Measurements from ENCODE around the gene MLLT10. TPM values are rescaled to one million over a fixed set of nuclear protein-coding genes. Genes with fewer than 3 reads are reported as not detected.
"Not testable (repeated sequence)": the region's sequence is repeated elsewhere in the genome, so short reads cannot be mapped to it uniquely, and the experiment has no call there.

The MLLT10 gene
- total RNA-seq, 1 donor from 2014 or later = 20.4 TPM

DNA sequence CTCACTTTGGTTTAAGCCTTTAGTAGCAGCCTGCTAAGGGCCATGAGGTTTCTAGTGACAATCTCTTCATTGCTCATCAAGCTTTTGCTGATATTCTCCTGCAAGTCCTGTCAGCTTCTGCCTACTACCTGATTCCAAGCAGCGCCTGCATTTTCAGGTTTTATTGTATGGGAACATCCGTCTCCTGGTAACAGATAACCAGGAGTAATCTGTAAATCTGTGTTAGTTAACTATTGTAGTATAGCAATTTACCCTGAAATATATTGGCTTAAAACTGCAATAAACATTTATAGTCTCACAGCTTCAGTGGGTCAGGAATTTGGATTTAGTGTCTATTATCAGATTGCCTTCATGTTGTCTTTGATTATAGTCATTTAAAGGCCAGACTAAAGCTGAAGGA is 94.0 kb downstream of the MLLT10 start:
- DNase-seq (ENCODE audit: low read depth) = no peak

DNA sequence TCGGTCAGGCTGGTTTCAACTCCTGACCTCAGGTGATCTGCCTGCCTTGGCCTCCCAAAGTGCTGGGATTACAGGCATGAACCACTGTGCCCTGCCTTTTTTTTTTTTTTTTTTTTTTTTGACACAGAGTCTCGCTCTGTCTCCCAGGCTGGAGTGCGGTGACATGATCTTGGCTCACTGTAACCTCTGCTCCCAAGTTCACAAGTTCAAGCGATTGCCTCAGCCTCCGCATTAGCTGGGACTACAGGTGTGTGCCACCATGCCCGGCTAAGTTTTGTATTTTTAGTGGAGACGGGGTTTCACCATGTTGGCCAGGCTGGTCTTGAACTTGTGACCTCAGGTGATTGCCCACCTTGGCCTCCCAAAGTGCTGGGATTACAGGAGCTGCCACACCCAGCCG is 94.6 kb downstream of the MLLT10 start:
- not testable (repeated sequence) for DNase-seq (ENCODE audit: low read depth)

DNA sequence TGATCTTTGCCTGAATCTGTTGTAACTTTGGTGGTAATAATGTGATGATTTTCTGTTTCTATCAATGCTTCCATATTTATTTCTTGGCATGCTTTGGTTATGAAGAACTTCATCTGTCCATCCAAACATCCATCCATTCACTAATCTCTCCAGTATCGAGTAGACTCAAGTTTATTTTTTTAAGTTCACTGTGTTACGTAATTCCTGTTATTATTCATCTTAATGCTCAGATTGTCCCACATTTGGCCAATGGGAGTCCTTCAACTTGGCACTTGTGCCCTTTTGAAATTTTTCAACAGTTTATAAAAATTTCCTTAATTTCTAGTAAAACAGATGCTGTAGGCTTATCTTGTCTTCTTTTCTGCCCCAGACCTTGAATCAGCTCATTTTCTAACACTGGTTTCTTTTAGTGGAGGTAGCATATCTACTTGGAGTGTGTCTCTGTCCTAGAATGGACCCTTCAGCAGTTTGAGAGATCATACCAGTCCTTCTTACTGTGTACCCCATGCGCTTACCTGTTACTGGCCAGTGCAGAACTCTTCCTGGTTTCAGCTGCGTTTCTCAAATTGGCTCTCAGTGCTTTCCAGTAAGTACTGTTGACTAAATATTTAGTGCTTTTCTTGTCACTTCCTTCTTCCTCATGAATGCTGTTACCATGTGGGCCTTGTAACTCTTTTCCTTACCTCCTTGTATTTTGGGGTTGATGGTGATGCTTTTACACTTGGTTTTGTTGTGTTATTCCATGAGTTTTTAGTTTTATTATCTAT is 100.8 kb downstream of the MLLT10 start:
- no peak for DNase-seq (ENCODE audit: low read depth)

DNA sequence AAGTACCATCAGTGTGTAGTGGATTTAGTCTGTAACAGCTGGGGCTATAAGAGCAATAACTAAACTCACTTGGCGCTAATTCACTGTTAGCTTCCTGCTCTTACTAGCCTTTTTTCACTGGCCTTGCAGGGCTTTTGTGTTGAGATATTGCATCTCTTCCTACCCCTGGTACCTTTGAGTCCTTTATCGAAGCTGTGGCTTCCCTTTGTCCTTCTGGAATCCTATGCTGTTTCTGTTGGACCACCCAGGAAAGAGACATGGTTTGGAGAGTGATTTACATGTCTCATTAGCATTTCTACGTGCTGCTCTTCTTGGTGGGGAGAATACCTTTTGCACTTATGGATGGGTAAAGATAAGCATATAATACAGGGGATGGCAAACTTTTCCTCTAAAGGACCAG is 103.8 kb downstream of the MLLT10 start:
- no peak for DNase-seq (ENCODE audit: low read depth)

DNA sequence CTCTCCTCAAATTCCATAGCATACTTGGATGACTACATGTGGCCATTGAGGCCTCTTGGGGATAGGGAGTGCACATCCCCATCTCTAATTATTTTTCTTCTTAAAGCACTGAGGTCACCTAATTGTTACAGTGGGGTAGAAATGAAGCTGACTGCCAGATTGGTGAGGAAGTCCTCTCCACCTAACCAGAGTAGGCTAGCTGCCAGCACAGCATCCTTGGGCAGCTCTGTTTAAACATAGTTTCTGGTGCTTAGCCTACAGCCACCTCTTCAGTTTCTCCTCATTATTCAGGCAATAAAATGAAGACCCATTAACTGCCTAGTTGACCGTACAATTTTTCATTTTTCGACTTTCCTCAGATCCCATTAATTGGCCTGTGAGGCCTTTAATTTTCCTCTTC is 104.6 kb downstream of the MLLT10 start:
- no peak for DNase-seq (ENCODE audit: low read depth)

DNA sequence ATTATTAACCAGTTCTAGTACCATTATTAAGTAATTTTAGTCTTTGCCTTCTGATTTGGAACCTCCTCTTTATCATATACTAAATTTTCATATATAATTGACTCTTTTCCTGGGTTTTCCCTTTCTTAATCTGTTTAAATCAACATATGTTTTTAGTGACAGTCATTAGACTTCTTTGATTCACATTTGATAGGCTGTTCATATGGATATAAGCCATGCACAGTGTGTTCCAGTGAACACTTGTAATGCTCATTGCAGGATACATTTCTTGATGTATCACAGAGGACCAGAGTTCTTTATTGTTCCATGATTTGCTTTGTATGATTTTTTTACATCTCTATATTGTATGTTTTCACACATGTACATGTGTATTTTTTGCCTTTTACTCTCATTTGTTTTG is 114.0 kb downstream of the MLLT10 start:
- DNase-seq (ENCODE audit: low read depth) = no peak

DNA sequence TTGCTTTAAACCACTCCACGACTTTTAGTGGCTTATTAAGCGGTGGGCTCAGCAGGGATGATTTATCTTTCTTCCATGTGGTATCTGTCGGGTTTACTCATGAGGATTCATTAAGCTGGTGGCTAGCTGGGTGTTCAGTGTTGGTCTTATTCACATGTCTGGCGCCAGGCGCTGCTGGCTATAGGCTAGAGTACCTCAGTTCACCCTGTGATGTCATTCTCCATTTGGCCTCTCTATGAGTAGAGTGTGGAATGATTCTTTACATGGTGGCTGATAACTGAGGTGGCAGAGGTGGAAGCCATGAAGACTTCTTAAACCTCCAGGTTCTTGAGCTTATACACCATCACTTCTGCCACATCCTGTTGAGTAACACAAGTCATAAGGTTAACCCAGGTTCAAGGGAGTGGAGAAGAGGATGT is 115.4 kb downstream of the MLLT10 start:
- no peak for DNase-seq (ENCODE audit: low read depth)

DNA sequence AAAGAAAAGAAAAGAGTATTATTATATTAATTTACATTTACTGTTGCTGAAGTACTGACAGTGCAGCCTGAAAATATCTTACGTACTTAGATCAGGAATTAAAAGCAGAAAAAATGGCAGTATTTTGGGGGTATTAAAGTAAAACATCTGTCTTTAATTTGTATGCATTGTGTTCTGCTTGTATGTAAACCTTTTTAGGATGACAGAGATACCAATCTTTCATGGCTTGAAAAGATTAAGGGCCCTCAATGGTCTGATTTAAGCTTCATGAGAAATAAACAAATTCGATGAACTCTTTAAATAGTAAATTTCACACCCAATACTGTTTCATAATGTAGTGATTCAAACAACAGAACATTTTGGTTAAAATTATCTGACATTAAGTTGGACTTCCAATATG is 116.3 kb downstream of the MLLT10 start:
- DNase-seq (ENCODE audit: low read depth) = no peak

DNA sequence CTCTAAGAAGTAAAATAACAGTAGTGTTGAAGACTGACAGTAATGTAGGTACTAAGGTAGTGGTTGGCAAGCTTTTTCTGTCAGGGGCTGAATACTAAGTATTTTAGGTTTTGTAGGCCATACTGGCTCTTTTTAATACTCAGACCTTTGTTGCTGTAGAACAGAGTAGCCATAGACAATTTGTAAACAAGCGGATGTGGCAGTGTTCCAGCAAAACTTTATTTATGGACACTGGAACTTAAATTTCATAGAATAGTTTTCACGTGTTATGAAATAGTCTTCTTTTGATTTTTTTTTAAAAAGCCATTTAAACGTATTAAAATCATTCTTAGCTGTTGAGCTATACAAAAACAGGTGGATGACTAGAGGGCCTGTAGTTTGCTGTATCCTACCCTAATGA is 121.2 kb downstream of the MLLT10 start:
- DNase-seq (ENCODE audit: low read depth) = no peak

DNA sequence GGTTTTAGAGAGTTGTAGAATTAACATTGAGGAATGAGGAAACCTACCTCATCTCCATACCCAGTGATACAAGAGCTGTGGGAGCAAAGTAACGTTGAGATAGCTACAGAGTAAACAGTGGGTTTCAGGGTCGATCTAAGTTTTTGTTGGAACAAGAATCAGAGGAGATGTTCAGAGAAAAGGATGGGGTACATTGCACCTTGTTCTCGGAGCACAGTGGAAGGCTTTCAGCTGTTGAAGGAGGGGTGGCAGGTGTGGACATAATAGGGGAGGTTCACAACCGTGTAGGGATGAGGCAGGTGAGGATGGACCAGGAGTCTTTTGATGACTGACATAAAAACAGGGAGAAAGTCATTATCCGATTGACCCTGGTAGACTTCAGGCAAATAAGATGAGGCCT is 121.7 kb downstream of the MLLT10 start:
- DNase-seq (ENCODE audit: low read depth) = no peak

DNA sequence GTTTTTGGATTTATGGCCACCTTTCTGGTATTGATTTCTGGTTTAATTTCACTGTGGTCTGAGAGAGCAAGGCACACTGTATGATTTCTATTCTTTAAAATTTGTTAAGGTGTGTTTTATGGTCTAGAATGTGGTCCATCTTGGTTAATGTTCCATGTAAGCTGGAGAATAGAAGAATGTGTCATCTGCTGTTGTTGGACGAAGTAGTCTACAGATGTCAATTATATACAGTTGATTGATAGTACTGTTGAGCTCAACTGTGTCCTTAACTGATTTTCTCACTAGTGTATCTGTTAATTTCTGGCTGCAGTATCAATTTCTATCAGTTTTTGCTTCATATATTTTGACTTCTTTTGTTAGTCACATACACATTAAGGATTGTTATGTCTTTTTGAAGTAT is 127.1 kb downstream of the MLLT10 start:
- DNase-seq (ENCODE audit: low read depth) = no peak

DNA sequence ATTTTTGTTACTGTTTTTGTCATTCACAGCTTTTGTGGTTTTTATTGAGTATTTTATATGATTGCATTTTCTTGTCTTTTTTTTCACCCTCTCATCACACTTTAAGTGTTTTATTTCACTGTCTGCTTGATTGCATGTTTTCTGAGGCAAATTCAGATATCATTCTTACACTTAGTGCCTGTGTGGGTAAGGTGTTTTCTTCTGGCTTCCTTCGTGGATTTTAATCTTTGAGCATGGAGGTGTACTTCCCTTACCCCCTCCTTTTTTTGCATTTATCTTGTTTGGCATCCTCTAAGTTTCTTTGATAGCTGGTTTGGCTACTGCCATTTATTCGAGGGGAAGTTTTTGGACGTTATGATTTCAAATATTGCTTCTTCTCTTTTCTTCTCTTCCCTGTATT is 127.9 kb downstream of the MLLT10 start:
- DNase-seq (ENCODE audit: low read depth) = no peak

DNA sequence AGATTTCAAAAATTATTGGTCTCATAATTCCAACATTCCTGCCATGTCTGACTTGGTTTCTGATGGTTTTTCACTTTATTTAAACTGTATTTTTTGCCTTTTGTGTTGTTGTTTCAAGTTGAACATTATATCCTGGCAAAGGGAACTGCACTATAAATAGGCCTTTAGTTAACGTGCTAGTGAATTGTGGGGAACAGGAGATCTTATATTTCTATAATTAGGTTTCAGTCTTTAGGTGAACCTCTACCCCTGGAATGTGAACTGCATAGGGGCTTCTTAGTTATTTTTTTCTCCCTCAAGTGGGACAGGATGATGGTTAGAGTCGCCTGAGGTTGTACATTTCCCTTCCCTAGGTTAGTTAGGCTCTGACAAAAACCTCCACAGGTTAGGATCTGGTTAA is 128.6 kb downstream of the MLLT10 start:
- DNase-seq (ENCODE audit: low read depth) = no peak

DNA sequence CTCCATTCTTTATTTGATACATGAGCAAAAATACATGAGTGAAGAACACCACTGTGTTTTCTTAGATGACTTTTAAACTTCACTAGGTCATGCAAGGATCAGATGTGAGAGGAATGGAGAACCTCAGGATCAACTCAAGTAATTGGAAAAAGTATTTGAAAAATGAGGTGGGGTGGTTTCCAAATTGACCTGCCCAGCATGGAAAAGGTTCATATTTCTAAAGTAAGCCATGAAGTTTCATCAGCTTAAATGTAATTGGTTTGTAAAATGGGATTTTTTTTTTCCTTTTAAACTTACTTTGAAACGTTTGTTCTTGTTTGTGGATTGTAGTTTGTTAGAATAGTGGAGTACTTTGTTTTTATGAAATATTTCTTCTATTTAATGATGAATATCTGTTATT is 134.8 kb downstream of the MLLT10 start:
- no peak for DNase-seq (ENCODE audit: low read depth)

DNA sequence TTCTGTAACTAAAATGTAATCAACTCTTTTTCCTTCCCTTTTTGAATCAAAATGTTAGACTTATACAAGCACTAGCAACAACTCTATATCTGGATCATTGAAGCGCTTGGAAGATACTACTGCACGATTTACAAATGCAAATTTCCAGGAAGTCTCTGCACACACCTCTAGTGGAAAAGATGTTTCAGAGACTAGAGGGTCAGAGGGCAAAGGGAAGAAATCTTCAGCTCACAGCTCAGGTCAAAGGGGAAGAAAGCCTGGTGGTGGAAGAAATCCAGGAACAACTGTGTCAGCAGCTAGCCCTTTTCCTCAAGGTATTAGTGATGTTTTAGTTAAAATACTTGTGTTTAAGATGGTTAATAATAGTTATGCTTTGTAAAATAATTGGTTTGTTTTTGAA is 136.4 kb downstream of the MLLT10 start:
- DNase-seq (ENCODE audit: low read depth) = no peak

DNA sequence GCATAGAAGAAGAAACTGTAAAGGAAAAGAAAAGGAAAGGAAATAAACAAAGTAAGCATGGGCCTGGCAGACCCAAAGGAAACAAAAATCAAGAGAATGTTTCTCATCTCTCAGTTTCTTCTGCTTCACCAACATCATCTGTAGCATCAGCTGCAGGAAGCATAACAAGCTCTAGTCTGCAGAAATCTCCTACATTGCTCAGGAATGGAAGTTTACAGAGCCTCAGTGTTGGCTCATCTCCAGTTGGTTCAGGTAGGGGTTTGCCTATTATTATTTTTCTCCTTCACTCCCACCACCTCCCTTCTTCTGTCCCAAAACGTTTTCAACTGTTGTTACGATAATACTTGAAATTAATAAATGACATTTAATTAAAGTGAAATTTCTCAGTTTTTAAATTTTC is 139.6 kb downstream of the MLLT10 start:
- no peak for DNase-seq (ENCODE audit: low read depth)

DNA sequence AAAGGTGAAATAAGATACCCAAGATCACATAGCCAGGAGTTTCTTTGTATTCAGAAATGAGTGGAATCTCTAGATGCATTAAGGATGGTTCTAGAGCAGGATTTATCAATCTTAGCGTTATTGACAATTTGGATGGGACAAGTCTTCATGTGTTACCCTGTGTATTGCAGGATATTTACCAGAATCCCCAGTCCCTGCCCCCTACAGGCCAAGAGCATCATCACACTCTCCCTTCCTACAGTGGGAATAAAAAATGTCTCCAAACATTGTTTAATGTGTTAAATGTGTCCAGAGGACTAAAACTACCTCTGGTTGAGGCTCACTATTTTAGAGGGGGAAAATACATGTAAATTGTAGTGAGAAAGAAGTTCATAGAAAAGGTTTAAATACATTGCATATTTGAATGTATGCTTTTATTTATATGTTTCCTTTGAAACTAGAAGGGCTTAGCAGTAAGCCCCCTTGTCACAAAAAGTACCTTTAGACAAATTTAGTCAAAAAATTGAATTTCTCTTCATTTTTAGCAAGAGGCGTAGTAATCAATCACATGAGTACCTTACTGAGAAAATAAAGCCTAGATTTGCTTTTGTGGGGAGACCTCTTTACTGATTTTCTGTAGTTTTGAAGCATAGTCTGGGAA is 141.2 kb downstream of the MLLT10 start:
- peak; percentile 13 for DNase-seq (ENCODE audit: low read depth)

DNA sequence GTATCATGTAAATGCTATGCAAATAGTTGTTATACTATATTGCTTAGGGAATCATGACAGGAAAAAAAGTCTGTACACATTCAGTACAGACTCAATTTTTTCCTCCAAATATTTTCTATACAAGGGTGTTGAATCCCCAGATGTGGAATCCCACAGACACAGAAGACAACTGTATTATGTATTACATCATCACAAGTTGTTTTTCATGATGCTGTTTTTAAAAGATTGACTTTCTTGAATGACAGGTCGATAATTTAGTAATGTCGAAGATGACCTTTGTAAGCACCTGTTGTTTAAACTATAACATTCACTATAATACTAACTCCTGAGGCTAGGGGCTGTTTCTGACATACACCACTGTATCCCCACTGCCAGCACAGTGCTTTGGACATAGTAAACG is 143.5 kb downstream of the MLLT10 start:
- no peak for DNase-seq (ENCODE audit: low read depth)

DNA sequence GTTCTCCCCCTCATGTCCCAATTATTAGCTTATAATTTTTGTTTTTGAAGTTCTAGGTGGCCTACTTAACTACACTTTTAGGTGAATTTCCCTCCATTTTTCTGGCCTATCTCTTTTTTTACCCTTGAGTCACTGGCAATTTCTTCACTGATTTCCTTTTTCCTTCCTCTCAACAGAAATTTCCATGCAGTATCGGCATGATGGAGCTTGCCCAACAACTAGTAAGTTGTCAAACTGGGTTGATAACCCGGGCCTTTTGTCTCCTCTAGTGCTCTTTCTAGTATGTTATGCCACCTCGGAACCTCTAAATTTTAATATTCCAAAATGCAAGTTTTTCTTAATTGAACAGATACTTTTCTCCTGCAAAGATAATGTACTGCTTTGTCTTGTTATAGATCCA is 147.1 kb downstream of the MLLT10 start:
- no peak for DNase-seq (ENCODE audit: low read depth)

DNA sequence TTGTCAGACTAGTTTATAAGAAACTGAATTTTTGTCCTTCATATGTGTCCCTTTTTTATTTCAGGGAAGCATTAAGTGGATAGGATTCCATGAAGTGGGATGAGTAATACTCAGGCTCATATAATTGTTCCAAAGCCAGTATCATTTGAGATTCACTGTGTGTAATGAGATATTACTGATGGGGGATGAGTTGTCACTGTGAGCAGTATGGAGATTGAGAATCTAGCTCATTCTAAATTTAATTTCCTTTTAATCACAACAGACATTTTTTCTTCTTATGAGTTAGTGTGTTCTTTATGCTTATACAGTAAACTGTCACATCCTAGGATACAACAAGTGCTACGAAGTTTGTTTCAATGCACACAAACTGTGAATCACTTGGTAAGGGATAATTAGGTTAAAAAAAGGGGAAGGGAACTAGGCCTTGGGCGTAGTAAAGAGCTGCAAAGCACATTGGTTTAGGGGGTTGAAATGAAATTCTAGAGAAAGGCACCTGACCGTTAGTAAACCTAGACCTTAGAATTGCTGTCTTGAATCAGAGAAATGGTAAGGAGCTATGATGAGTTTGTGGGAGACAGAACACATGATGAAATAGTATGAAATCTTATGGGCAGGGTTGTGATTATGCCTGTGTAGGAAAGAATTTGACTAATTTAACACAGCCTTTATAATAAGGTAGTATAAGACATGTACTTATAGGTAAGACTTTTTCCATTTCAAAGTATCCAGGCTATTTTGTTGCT is 153.4 kb downstream of the MLLT10 start:
- DNase-seq (ENCODE audit: low read depth) = peak; percentile 33

DNA sequence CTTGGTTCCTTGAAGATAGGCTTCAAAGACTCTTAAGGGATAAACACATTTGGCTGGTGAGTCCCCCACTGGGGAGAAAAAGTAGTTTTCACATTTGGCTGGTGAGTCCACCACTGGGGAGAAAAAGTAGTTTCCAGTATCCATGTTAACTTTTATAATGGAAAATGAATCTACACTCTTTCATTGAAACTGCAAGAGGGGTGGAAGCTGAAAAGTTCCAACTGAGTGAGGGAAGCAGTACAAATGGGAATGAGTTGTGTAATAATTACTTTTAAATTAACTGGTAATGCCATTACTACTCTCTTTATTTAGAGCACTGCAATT is 153.9 kb downstream of the MLLT10 start:
- DNase-seq (ENCODE audit: low read depth) = no peak

DNA sequence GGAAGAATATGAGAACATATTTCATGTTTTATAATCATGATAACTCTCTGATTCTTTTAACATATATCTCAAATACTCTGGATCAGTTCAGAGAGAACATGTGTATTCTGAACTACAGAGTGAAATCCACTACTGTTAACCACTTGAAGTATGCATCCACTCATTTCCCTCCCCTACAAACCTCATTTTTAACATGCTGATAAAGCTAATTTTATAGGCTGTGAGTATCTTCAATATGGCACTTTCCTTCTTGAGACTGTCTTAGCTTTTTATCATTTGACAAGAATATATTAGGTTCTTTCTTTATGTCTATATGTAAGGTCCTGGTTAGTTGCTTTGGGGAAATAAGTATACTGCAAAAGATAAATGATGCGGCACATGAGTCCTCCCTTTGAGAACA is 154.8 kb downstream of the MLLT10 start:
- no peak for DNase-seq (ENCODE audit: low read depth)

DNA sequence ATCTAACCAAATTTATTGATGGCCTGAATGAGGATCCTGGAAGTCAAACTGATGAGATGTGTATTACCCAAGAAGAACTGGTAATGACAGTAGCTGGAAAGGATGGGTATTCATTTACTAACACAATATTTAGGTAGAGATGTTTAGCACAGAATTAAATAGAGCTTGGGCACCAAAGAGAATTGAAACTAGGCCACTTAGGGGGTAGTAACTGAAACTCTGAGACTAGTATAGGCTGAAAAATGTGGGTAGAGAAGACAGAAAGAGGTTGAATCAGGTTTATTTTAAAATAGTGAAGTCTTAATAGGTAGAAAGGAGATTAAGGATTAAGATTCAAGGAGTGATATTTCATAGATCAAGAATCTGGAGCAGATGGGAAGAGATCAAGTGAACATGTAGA is 155.8 kb downstream of the MLLT10 start:
- no peak for DNase-seq (ENCODE audit: low read depth)

Measured in myocyte (in vitro differentiated cells).